Measurements from ENCODE around the gene HOXD4. TPM values are rescaled to one million over a fixed set of nuclear protein-coding genes. Genes with fewer than 3 reads are reported as not detected.

HOXD4 gene
- total RNA-seq, 1 experiment from 2014 or later, result 1.4 TPM

DNA sequence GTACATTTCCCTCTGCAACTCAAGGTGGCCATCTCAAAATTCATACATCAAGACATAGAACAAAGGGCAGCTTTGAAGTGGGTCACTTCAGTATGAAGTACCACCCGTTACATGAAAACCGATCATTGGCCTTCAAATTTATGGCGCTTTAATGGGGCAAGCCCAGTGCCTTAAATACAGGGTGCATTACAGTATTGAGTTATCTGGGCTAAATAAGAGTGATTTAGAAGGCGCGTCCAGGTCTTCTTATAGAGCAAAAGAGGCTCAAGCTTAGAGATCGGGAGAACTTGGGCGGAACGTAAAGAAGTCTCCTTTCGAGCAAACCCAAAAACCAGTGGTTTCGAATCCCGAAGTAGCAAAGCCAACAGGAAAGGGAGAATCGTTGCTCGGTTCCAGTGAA lies 12.9 kb downstream of the HOXD4 start:
- H3K4me3 ChIP-seq (ENCODE audit: low read depth in 2 of 2, low read length in 2 of 2), result no peak overlapping the region
- no peak overlapping the region for H3K27ac ChIP-seq (ENCODE audit: low read length)
- no TSS peak for BruUV-seq (replicated peaks)
- DNase-seq (ENCODE audit: low read depth, low spot score) (no peak), ATAC-seq (no peak)
- TF ChIP-seq POLR2AphosphoS5 (IDR thresholded peaks at IDR 0.05; ENCODE audit: low read depth, low read length), result no peak
- TF ChIP-seq, protein P1, sequence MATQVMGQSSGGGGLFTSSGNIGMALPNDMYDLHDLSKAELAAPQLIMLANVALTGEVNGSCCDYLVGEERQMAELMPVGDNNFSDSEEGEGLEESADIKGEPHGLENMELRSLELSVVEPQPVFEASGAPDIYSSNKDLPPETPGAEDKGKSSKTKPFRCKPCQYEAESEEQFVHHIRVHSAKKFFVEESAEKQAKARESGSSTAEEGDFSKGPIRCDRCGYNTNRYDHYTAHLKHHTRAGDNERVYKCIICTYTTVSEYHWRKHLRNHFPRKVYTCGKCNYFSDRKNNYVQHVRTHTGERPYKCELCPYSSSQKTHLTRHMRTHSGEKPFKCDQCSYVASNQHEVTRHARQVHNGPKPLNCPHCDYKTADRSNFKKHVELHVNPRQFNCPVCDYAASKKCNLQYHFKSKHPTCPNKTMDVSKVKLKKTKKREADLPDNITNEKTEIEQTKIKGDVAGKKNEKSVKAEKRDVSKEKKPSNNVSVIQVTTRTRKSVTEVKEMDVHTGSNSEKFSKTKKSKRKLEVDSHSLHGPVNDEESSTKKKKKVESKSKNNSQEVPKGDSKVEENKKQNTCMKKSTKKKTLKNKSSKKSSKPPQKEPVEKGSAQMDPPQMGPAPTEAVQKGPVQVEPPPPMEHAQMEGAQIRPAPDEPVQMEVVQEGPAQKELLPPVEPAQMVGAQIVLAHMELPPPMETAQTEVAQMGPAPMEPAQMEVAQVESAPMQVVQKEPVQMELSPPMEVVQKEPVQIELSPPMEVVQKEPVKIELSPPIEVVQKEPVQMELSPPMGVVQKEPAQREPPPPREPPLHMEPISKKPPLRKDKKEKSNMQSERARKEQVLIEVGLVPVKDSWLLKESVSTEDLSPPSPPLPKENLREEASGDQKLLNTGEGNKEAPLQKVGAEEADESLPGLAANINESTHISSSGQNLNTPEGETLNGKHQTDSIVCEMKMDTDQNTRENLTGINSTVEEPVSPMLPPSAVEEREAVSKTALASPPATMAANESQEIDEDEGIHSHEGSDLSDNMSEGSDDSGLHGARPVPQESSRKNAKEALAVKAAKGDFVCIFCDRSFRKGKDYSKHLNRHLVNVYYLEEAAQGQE (IDR thresholded peaks at IDR 0.05; ENCODE audit: insufficient read depth in 1 of 2, low read depth in 2 of 2, low read length in 1 of 2), result no peak
- no peak for TF ChIP-seq SIN3A (IDR thresholded peaks at IDR 0.05; ENCODE audit: borderline replicate concordance, insufficient read depth, low read depth, low read length)
- TF ChIP-seq, protein P2, sequence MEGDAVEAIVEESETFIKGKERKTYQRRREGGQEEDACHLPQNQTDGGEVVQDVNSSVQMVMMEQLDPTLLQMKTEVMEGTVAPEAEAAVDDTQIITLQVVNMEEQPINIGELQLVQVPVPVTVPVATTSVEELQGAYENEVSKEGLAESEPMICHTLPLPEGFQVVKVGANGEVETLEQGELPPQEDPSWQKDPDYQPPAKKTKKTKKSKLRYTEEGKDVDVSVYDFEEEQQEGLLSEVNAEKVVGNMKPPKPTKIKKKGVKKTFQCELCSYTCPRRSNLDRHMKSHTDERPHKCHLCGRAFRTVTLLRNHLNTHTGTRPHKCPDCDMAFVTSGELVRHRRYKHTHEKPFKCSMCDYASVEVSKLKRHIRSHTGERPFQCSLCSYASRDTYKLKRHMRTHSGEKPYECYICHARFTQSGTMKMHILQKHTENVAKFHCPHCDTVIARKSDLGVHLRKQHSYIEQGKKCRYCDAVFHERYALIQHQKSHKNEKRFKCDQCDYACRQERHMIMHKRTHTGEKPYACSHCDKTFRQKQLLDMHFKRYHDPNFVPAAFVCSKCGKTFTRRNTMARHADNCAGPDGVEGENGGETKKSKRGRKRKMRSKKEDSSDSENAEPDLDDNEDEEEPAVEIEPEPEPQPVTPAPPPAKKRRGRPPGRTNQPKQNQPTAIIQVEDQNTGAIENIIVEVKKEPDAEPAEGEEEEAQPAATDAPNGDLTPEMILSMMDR (IDR thresholded peaks at IDR 0.05), result no peak
- no peak for TF ChIP-seq TCF7L2 (IDR thresholded peaks at IDR 0.05; ENCODE audit: low read depth, low read length)
- no peaks in the 10 kb centered on the region for H3K36me3 ChIP-seq (ENCODE audit: control insufficient read depth, insufficient read depth, low read length)
- ChIA-PET CTCF (no interaction called here), POLR2A (no interaction called here)
- H3K27me3 ChIP-seq (ENCODE audit: control insufficient read depth, insufficient read depth, low read length), result no peaks in the 10 kb centered on the region
- H3K9me3 ChIP-seq (ENCODE audit: control insufficient read depth, insufficient read depth, low read depth, low read length), result no peaks in the 10 kb centered on the region
- in situ Hi-C loops (cut with HindIII; ENCODE audit: low pct_unique_long_range_greater_than_20kb, low sequenced_read_pairs), result no loop called here
- no peaks in the 10 kb centered on the region for H3K4me1 ChIP-seq (ENCODE audit: control insufficient read depth, insufficient read depth, low read length)
- intact Hi-C loops (cut with micrococcal nuclease; ENCODE audit: unreplicated experiment), result no loop called here

DNA sequence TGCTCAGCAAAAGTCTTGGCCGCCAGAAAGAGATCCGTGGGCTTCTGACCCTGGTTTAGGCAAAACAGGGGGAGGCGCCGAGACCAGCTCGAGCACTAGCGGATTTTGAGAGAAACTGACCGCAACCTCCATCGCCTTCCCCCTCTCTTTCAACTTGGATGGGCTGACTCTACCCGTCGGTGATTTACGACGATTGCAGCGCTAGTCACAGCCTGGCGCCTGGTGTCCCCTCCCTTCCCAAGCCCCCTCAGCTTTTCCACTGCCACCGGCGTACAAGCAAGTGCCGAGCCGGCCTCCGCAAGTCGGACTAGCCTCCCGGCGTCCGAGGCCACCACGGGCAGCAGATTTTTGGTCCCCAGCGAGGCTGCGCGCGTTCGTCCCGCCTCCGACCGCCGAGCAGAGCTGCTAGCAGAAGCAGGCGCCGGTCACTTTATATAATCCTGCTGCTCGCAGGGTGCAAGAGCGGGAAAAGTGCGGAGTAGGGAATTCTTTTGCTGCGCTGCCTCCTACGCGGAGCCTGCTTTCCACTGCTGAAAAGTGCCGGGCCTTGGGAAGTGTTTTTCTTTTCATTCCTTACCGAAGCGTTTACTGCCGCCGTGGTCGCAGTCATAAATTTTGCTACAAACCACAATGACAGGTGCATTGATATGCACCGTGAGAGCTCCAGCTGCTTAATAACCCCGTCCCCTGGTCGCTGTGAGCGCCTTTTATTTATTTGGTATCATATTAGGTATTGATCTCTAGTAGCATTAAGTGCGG lies 13.4 kb downstream of the HOXD4 start:
- Histone ChIP-seq H3K36me3 (ENCODE audit: control insufficient read depth, insufficient read depth, low read length) (no peaks in the 10 kb centered on the region), H3K27ac (ENCODE audit: low read length) (no peak overlapping the region), H3K9me3 (ENCODE audit: control insufficient read depth, insufficient read depth, low read depth, low read length) (no peaks in the 10 kb centered on the region), H3K4me3 (ENCODE audit: low read depth in 2 of 2, low read length in 2 of 2) (no peak overlapping the region), H3K4me1 (ENCODE audit: control insufficient read depth, insufficient read depth, low read length) (no peaks in the 10 kb centered on the region), H3K27me3 (ENCODE audit: control insufficient read depth, insufficient read depth, low read length) (no peaks in the 10 kb centered on the region)
- intact Hi-C loops (cut with micrococcal nuclease; ENCODE audit: unreplicated experiment), result no loop called here
- ChIA-PET CTCF (no interaction called here), POLR2A (no interaction called here)
- in situ Hi-C loops (cut with HindIII; ENCODE audit: low pct_unique_long_range_greater_than_20kb, low sequenced_read_pairs), result no loop called here
- DNase-seq (ENCODE audit: low read depth, low spot score) (no peak), ATAC-seq (no peak)
- TF ChIP-seq POLR2AphosphoS5 (IDR thresholded peaks at IDR 0.05; ENCODE audit: low read depth, low read length), result no peak
- TF ChIP-seq, protein P2 (IDR thresholded peaks at IDR 0.05), result no peak
- TF ChIP-seq, protein P1 (IDR thresholded peaks at IDR 0.05; ENCODE audit: insufficient read depth in 1 of 2, low read depth in 2 of 2, low read length in 1 of 2), result no peak
- no peak for TF ChIP-seq TCF7L2 (IDR thresholded peaks at IDR 0.05; ENCODE audit: low read depth, low read length)
- TF ChIP-seq SIN3A (IDR thresholded peaks at IDR 0.05; ENCODE audit: borderline replicate concordance, insufficient read depth, low read depth, low read length), result no peak
- no TSS peak for BruUV-seq (replicated peaks)
